Amygdala (tissue), 56 donors: Measurements from ENCODE around the gene DNAJA1.
"Not testable (repeated sequence)": the region's sequence is repeated elsewhere in the genome, so short reads cannot be mapped to it uniquely, and the experiment has no call there.

ENCODE experiments used
- DNase-seq, 56 donors: peaks; one replicate each; lab custom pipeline; 2025; lab: John Stamatoyannopoulos, UW

DNAJA1 gene

GRCh38 chr9:33076046-33077004 lies 51.3 kb downstream of the DNAJA1 start, which contains the start of gene SMU1:
TSS of gene SMU1 (minus strand) at chr9:33076674. CDS start at chr9:33076608, 66 bp downstream.
- peak; percentile 68 to 98 (median 92) for DNase-seq

GRCh38 chr9:33080534-33080933 lies 55.5 kb downstream of the DNAJA1 start:
- no peak for DNase-seq

- peak in 34 of 56 donors; percentile 4 to 74 (median 27) for DNase-seq
Measured at GRCh38 chr9:33081128-33081851, 56.2 kb downstream of the DNAJA1 start.

- DNase-seq = no peak
Measured at GRCh38 chr9:33082128-33082527, 57.1 kb downstream of the DNAJA1 start.

- DNase-seq = peak in 21 of 56 donors; percentile 6 to 62 (median 16)
Measured at GRCh38 chr9:33082538-33083326, 57.7 kb downstream of the DNAJA1 start.

GRCh38 chr9:33085672-33086071 lies 60.6 kb downstream of the DNAJA1 start:
- not testable (repeated sequence) for DNase-seq
